Activated naive CD4-positive, alpha-beta T cell treated with anti-CD3 and anti-CD28 coated beads, Interleukin-2, amount 50 U/mL, for 16 hours (primary cell): ENCODE data around the gene MMP17.

ENCODE experiments used
- DNase-seq: peaks from one replicate; pipeline ENCODE4 v3.0.0-alpha.2; 2020

The MMP17 gene

GRCh38 chr12:131896080-131896810 is 68.1 kb downstream of the MMP17 start:
- DNase-seq: peak; percentile 66

DNA sequence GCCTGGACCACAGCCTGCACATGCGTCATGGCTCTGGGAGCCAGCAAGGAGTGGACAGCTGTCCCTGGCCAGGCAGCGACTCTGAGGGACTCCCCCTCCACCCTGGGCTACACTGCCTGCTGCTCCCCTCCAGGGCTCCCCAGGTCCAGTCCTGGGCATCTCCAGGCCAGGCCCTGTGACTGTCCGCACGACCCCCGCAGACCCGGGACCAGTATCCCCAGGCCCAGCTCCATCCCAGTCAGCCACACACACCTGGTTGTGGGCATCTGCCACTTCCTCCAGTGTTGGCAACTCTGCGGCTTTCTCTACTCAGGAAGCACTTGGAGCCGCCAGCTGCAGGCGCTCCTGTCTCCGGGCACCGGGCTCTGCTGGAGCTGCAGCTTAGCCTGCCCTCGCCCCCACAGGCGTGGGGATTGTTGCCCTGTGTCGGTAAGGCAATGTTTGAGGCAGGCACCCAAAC is 68.6 kb downstream of the MMP17 start:
- no peak for DNase-seq

- no peak for DNase-seq
Measured at GRCh38 chr12:131897276-131897675, 69.1 kb downstream of the MMP17 start.

GRCh38 chr12:131897875-131898274 is 69.7 kb downstream of the MMP17 start:
- DNase-seq: no peak

DNA sequence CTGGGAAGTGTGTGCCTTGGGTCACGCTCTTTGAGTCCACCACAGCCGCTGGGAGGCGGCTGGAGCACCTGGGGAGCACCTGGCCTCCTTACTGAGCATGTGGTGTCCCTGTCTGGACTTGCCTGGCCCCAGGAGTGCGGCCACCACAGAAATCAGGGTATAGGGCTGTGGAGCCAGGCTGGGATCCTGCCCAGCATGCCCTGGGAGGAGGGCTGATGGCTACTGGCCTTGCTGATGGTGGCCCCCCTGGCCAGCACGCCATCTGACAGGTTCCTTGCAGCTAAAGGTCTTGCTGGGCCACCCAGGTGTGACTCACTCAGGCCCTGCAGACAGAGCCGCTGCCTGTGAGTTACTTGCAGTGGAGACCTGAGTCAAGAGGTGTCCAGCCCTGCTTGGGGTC is 72.2 kb downstream of the MMP17 start:
- DNase-seq: no peak
